Mucosa of descending colon (tissue), 3 donors: Measurements from ENCODE around the gene ORAI3. TPM values are rescaled to one million over a fixed set of nuclear protein-coding genes. Genes with fewer than 3 reads are reported as not detected.

Experiments used
- ATAC-seq: fragments of 200-7000 bp; cut with Tn5 transposase; one replicate; pipeline ENCODE4 v1.9.1; 2020; ENCODE audit warnings: mild to moderate bottlenecking, moderate library complexity
- DNase-seq, 3 donors: peaks; one replicate each; pipeline ENCODE4 v3.0.0-alpha.2; 2020
- H3K36me3 ChIP-seq: fragments of 200-600 bp; one replicate; pipeline ENCODE4 v1.8.0; 2021; ENCODE audit warnings: low read depth, mild to moderate bottlenecking
- H3K4me1 ChIP-seq: fragments of 200-600 bp; one replicate; pipeline ENCODE4 v1.8.0; 2021; ENCODE audit warnings: low read depth, mild to moderate bottlenecking
- H3K4me3 ChIP-seq: fragments of 200-600 bp; one replicate; pipeline ENCODE4 v1.8.0; 2021; ENCODE audit warnings: mild to moderate bottlenecking
- H3K9me3 ChIP-seq: fragments of 200-600 bp; one replicate; pipeline ENCODE4 v1.8.0; 2021; ENCODE audit warnings: mild to moderate bottlenecking
- CTCF ChIP-seq: fragments of 200-600 bp; IDR thresholded peaks from one replicate; pipeline ENCODE4 v1.8.0; 2022; ENCODE audit warnings: antibody characterized with exemption, mild to moderate bottlenecking
- intact Hi-C, 2 donors: fragments of 100-400 bp; cut with DNase I in 1 of 2; cut with micrococcal nuclease in 1 of 2; formaldehyde crosslinking; loops; one replicate each; pipeline versions ENCODE4 v1.11.0 to v1.11.1; 2022; cut with DNase I, micrococcal nuclease
- total RNA-seq, 3 donors: library from RNA; stranded (reverse); fragmentation: NEBNext Ultra II Directional in 2 of 3; extraction: Animal tissue kit (Norgen Biotek cat#: 25700) in 2 of 3; gene quantifications; one replicate each; pipeline versions ENCODE4 v1.2.1 to v1.2.4, GENCODE V29; 2021 to 2023
- donor health status: DM: no; HTN: no; CAD: no; lungs with moderate emphysema.
- donor health status: DM: no; HTN: no; CAD: no.
- donor health status: DM: no; HTN: yes; CAD: no.

Gene ORAI3
- total RNA-seq, 3 donors from 2014 or later = 14.6 to 24.6 (median 15.4) TPM

- intact Hi-C loops = loop anchor here in 1 of 2 donors (5.0 kb wide), 1 partner anchor 73 kb away; no protein-coding TSS in a partner anchor
- Histone ChIP-seq H3K36me3 (no peaks in the 10 kb centered on the region), H3K4me3 (no peak overlapping the region), H3K9me3 (no peaks in the 10 kb centered on the region), H3K4me1 (no peaks in the 10 kb centered on the region)
- no peak for TF ChIP-seq CTCF
- DNase-seq (no peak), ATAC-seq (no peak)
These were observed 38.3 kb upstream of the ORAI3 start for GRCh38 chr16:30910427-30911029.

- Histone ChIP-seq H3K36me3 (no peaks in the 10 kb centered on the region), H3K4me3 (no peak overlapping the region), H3K9me3 (no peaks in the 10 kb centered on the region), H3K4me1 (no peaks in the 10 kb centered on the region)
- TF ChIP-seq CTCF = no peak
- no peak for DNase-seq
- intact Hi-C loops = loop anchor here in 1 of 2 donors (5.0 kb wide), 1 partner anchor 76 kb away; no protein-coding TSS in a partner anchor
- no peak for ATAC-seq
These were observed 36.0 kb upstream of the ORAI3 start for GRCh38 chr16:30912794-30913412.

GRCh38 chr16:30914830-30915229, 34.0 kb upstream of the ORAI3 start:
- no peak for DNase-seq
- TF ChIP-seq CTCF = no peak
- intact Hi-C loops = loop anchor here in 1 of 2 donors (5.0 kb wide), 1 partner anchor 78 kb away; no protein-coding TSS in a partner anchor
- no peak for ATAC-seq
- H3K4me3 ChIP-seq = no peak overlapping the region
- H3K36me3 ChIP-seq = no peaks in the 10 kb centered on the region
- no peaks in the 10 kb centered on the region for H3K4me1 ChIP-seq
- no peaks in the 10 kb centered on the region for H3K9me3 ChIP-seq

- ATAC-seq (no peak), DNase-seq (no peak)
- H3K4me1 ChIP-seq = peaks cover 4% of the 10 kb centered on the region
- intact Hi-C loops = no loop called here
- H3K36me3 ChIP-seq = peaks cover 4% of the 10 kb centered on the region
- H3K4me3 ChIP-seq = no peak overlapping the region
- H3K9me3 ChIP-seq = no peaks in the 10 kb centered on the region
- TF ChIP-seq CTCF = no peak
These were observed 30.3 kb upstream of the ORAI3 start for GRCh38 chr16:30918614-30919013.

GRCh38 chr16:30920891-30921290, 28.0 kb upstream of the ORAI3 start:
- Histone ChIP-seq H3K4me3 (no peak overlapping the region), H3K9me3 (no peaks in the 10 kb centered on the region), H3K4me1 (peaks cover 7% of the 10 kb centered on the region), H3K36me3 (peaks cover 4% of the 10 kb centered on the region)
- TF ChIP-seq CTCF = no peak
- intact Hi-C loops = loop anchor here in 1 of 2 donors (5.0 kb wide), 1 partner anchor 79 kb away; no protein-coding TSS in a partner anchor
- ATAC-seq (no peak), DNase-seq (no peak)
